H4 (cell line): ENCODE measurements around the gene P2RY4. TPM values are rescaled to one million over a fixed set of nuclear protein-coding genes. Genes with fewer than 3 reads are reported as not detected.
"Not testable (repeated sequence)": the region's sequence is repeated elsewhere in the genome, so short reads cannot be mapped to it uniquely, and the experiment has no call there.

Experiments
- DNase-seq: peaks from one replicate; pipeline ENCODE4 v3.0.0-alpha.2; 2015; ENCODE audit warnings: low spot score
- total RNA-seq: library from RNA; depleted of rRNA; stranded (reverse); fragments of >200 nt; shearing (Covaris generic); gene quantifications from 2 replicates; pipeline ENCODE4 v1.2.3, GENCODE V29; 2014; rRNA removed

P2RY4 gene
- total RNA-seq: not detected in 2 replicates

GRCh38 chrX:70260104-70260503, at the start of gene P2RY4:
Gene P2RY4, minus strand, starts transcription at chrX:70260204. Its CDS starts 580 bp downstream, at chrX:70259624.
- no peak for DNase-seq

GRCh38 chrX:70301716-70302115, 41.7 kb upstream of the P2RY4 start:
- no peak for DNase-seq

GRCh38 chrX:70293621-70294020, 33.6 kb upstream of the P2RY4 start:
- no peak for DNase-seq

GRCh38 chrX:70292788-70293187, 32.8 kb upstream of the P2RY4 start:
- no peak for DNase-seq

GRCh38 chrX:70289793-70290770, 30.1 kb upstream of the P2RY4 start, which contains the start of the genes KIF4A and PDZD11:
Gene KIF4A, plus strand, starts transcription at chrX:70290104. Its CDS starts 355 bp downstream, at chrX:70290459.
Gene PDZD11, minus strand, starts transcription at chrX:70289927. Its CDS starts 586 bp downstream, at chrX:70289341.
- peak; percentile 76 for DNase-seq

GRCh38 chrX:70289168-70289792, 29.3 kb upstream of the P2RY4 start:
- no peak for DNase-seq

GRCh38 chrX:70281951-70282350, 21.9 kb upstream of the P2RY4 start, which contains the start of gene RAB41:
Gene RAB41, plus strand, starts transcription at chrX:70282172. Its CDS starts 46 bp downstream, at chrX:70282218.
- DNase-seq: no peak

- DNase-seq: no peak
These were observed 20.6 kb upstream of the P2RY4 start for GRCh38 chrX:70280573-70280972.

- DNase-seq: no peak
These were observed 19.1 kb upstream of the P2RY4 start for GRCh38 chrX:70279081-70279480.

GRCh38 chrX:70274029-70274428, 14.0 kb upstream of the P2RY4 start:
- not testable (repeated sequence) for DNase-seq

- DNase-seq: no peak
These were observed 8.0 kb upstream of the P2RY4 start, which contains the start of gene ARR3 for GRCh38 chrX:70268034-70268433. Gene ARR3, plus strand, starts transcription at chrX:70268334. Its CDS starts 1,052 bp downstream, at chrX:70269386.

- DNase-seq: no peak
These were observed 4.8 kb upstream of the P2RY4 start for GRCh38 chrX:70264784-70265183.

GRCh38 chrX:70262952-70263567, 3.1 kb upstream of the P2RY4 start:
- peak; percentile 45 for DNase-seq

- DNase-seq: no peak
These were observed 2.3 kb downstream of the P2RY4 start for GRCh38 chrX:70257423-70258288.

GRCh38 chrX:70255452-70255851, 4.6 kb downstream of the P2RY4 start:
- DNase-seq: no peak

GRCh38 chrX:70254909-70255308, 5.1 kb downstream of the P2RY4 start:
- no peak for DNase-seq

- DNase-seq: no peak
These were observed 6.0 kb downstream of the P2RY4 start for GRCh38 chrX:70254063-70254400.

GRCh38 chrX:70253377-70254062, 6.5 kb downstream of the P2RY4 start:
- no peak for DNase-seq

- DNase-seq: no peak
These were observed 7.5 kb downstream of the P2RY4 start for GRCh38 chrX:70252491-70252890.

GRCh38 chrX:70247252-70247651, 12.8 kb downstream of the P2RY4 start:
- DNase-seq: no peak
